B cell (primary cell): ENCODE results near the gene NHS. TPM values are rescaled to one million over a fixed set of nuclear protein-coding genes. Genes with fewer than 3 reads are reported as not detected.

ENCODE experiments used
- ATAC-seq: fragments of 200-7000 bp; cut with Tn5 transposase; one replicate; pipeline ENCODE4 v1.10.0; 2021; ENCODE audit warnings: low read depth, mild to moderate bottlenecking, moderate number of reproducible peaks, moderate library complexity
- CTCF ChIA-PET: fragments of 350-600 bp; sonication (Branson Sonifier 250); formaldehyde crosslinking; loops from one replicate; lab custom pipeline; 2021; ENCODE audit warnings: antibody characterized with exemption, inconsistent platforms; lab: Charles Lee
- POLR2A ChIA-PET: fragments of 350-600 bp; sonication (Branson Sonifier 250); formaldehyde crosslinking; loops from one replicate; lab custom pipeline; 2021; ENCODE audit warnings: antibody characterized with exemption; lab: Charles Lee
- DNase-seq: peaks from one replicate; pipeline ENCODE4 v3.0.0; 2013
- H2AFZ ChIP-seq: 2 replicates; pipeline ENCODE4 v1.6.1; 2012; ENCODE audit warnings: mild to moderate bottlenecking, low read depth, low read length; ENCODE audit not compliant: insufficient read depth, poor library complexity, severe bottlenecking
- H3K27ac ChIP-seq, 2 donors: 1 replicate in 1 of 2; 2 replicates in 1 of 2; pipeline ENCODE4 v1.5.1; 2012 to 2013; ENCODE audit warnings: low read length in 2 of 2, mild to moderate bottlenecking in 2 of 2, moderate library complexity in 1 of 2
- H3K27me3 ChIP-seq, 4 experiments: fragments of 200-600 bp in 1 of 4; sonication (generic) in 1 of 4; replicated peaks in 1 of 4; 1 replicate in 2 of 4; 2 replicates in 2 of 4; pipeline versions ENCODE4 v1.6.1 to v1.7.0; 2013 to 2016; ENCODE audit warnings: low read length in 3 of 4, mild to moderate bottlenecking in 2 of 4, mixed read lengths in 1 of 4, moderate library complexity in 1 of 4; ENCODE audit not compliant: insufficient read depth in 4 of 4, control insufficient read depth in 3 of 4; ENCODE audit errors: control extremely low read depth in 1 of 4
- H3K36me3 ChIP-seq, 2 experiments: replicated peaks in 1 of 2; 1 replicate in 1 of 2; 2 replicates in 1 of 2; pipeline versions ENCODE4 v1.6.1 to v1.7.1; 2013; ENCODE audit warnings: low read length in 1 of 2; ENCODE audit not compliant: insufficient read depth in 2 of 2, control insufficient read depth in 1 of 2; ENCODE audit errors: control extremely low read depth in 1 of 2, extremely low read depth in 1 of 2
- H3K4me1 ChIP-seq, 2 donors: fragments of 200-600 bp in 1 of 2; sonication (generic) in 1 of 2; 1 replicate in 1 of 2; 2 replicates in 1 of 2; pipeline versions ENCODE4 v1.5.1 to v1.6.1; 2013 to 2017; ENCODE audit warnings: low read length in 2 of 2; ENCODE audit not compliant: control insufficient read depth in 2 of 2, insufficient read depth in 2 of 2
- H3K4me2 ChIP-seq: replicated peaks from 2 replicates; pipeline ENCODE3; 2012; ENCODE audit warnings: mild to moderate bottlenecking, low read depth, low read length; ENCODE audit not compliant: poor library complexity, severe bottlenecking
- H3K4me3 ChIP-seq, 5 experiments: fragments of 200-600 bp in 1 of 5; sonication (generic) in 1 of 5; 1 replicate in 3 of 5; 2 replicates in 2 of 5; pipeline versions ENCODE4 v1.5.1 to v1.7.0; 2011 to 2016; ENCODE audit warnings: low read length in 4 of 5, mild to moderate bottlenecking in 4 of 5, low read depth in 2 of 5, control low read depth in 1 of 5, moderate library complexity in 1 of 5; ENCODE audit not compliant: insufficient read depth in 1 of 5; ENCODE audit errors: control extremely low read depth in 1 of 5, extremely low read depth in 1 of 5
- H3K79me2 ChIP-seq: fragments of 200-600 bp; sonication (generic); one replicate; pipeline ENCODE4 v1.6.0; 2016; ENCODE audit warnings: low read length; ENCODE audit not compliant: control insufficient read depth, insufficient read depth
- H3K9ac ChIP-seq: fragments of 200-600 bp; sonication (generic); 2 replicates; pipeline ENCODE4 v1.6.1; 2017; ENCODE audit warnings: mild to moderate bottlenecking, low read length, moderate library complexity
- H3K9me3 ChIP-seq, 3 donors: one replicate each; pipeline versions ENCODE4 v1.6.1 to v1.7.1; 2013; ENCODE audit warnings: low read length in 2 of 3; ENCODE audit not compliant: control insufficient read depth in 2 of 3, insufficient read depth in 1 of 3; ENCODE audit errors: control extremely low read depth in 1 of 3
- H4K20me1 ChIP-seq: 2 replicates; pipeline ENCODE4 v1.6.0; 2012; ENCODE audit warnings: mild to moderate bottlenecking, low read length; ENCODE audit not compliant: insufficient read depth, control insufficient read depth, poor library complexity, severe bottlenecking
- H3K27ac Mint-ChIP-seq: one replicate; pipeline ENCODE4 v1.8.0; 2021; ENCODE audit warnings: mixed read lengths
- H3K27me3 Mint-ChIP-seq: one replicate; pipeline ENCODE4 v1.8.0; 2021; ENCODE audit warnings: mixed read lengths
- H3K4me1 Mint-ChIP-seq: one replicate; pipeline ENCODE4 v1.8.0; 2021; ENCODE audit warnings: mixed read lengths
- H3K4me3 Mint-ChIP-seq: one replicate; pipeline ENCODE4 v1.8.0; 2021; ENCODE audit warnings: mixed read lengths
- H3K9me3 Mint-ChIP-seq: one replicate; pipeline ENCODE4 v1.8.0; 2022; ENCODE audit warnings: mixed read lengths; ENCODE audit not compliant: insufficient read depth
- EZH2 ChIP-seq: IDR thresholded peaks from 2 replicates; pipeline ENCODE4 v1.6.1; 2012; ENCODE audit warnings: borderline replicate concordance, low read depth, mild to moderate bottlenecking, moderate library complexity, low read length; ENCODE audit not compliant: insufficient read depth, poor library complexity, severe bottlenecking
- WGBS: methylation state at CpG from one replicate; pipeline ENCODE4 v1.1.5; 2013; ENCODE audit warnings: missing lambda C conversion rate; ENCODE audit not compliant: insufficient coverage; 5-methylcytosine and 5-hydroxymethylcytosine counted together
- intact Hi-C: fragments of 100-400 bp; cut with micrococcal nuclease; formaldehyde crosslinking; loops from one replicate; pipeline ENCODE4 v1.10.0; 2022
- polyA plus RNA-seq: library from polyadenylated mRNA; depleted of rRNA; stranded (reverse); fragments of >200 nt; gene quantifications from 2 replicates; pipeline ENCODE4 v1.2.3, GENCODE V29; 2012
- total RNA-seq, 2 donors: library from RNA; stranded (reverse); fragments of 120-200 nt in 1 of 2; gene quantifications; 1 replicate in 1 of 2; 2 replicates in 1 of 2; pipeline versions ENCODE4 v1.2.3 to v1.2.4, GENCODE V29; 2013 to 2022
- TF ChIP-seq, protein P1 (sequence below): fragments of 200-600 bp; IDR thresholded peaks from one replicate; pipeline ENCODE4 v1.8.0; 2022; ENCODE audit warnings: antibody characterized with exemption, mild to moderate bottlenecking

Gene NHS
- total and polyA plus RNA-seq, 2 donors (not counting 1 experiment from before 2014, with no cell fraction given) = not detected

DNA sequence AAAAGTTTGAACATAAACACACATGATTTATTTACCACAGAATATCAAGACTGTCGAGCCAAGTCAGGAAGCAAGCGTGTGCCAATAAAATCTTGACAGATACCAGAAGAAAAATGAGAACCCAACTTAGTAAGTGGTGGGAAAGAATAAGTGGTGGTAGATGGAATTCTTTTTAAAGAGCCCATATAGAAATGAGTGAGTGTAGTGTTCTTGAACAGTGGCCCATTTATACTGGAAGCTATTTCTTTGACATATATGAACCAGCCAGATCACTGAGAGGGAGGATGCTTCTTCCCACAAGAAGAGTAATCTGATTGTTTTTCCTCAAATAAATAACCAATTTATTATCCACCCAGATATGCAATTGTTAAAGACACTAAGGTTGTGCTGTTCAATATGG is 98.0 kb downstream of the NHS start:
- no peaks in the 10 kb centered on the region for H3K79me2 ChIP-seq
- Mint-ChIP-seq H3K9me3 (no peaks in the 10 kb centered on the region), H3K27me3 (no peaks in the 10 kb centered on the region), H3K4me1 (no peaks in the 10 kb centered on the region), H3K27ac (no peak overlapping the region), H3K4me3 (no peak overlapping the region)
- intact Hi-C loops = no loop called here
- no peak overlapping the region for H3K4me2 ChIP-seq
- no peak for TF ChIP-seq EZH2
- TF ChIP-seq, protein P1, sequence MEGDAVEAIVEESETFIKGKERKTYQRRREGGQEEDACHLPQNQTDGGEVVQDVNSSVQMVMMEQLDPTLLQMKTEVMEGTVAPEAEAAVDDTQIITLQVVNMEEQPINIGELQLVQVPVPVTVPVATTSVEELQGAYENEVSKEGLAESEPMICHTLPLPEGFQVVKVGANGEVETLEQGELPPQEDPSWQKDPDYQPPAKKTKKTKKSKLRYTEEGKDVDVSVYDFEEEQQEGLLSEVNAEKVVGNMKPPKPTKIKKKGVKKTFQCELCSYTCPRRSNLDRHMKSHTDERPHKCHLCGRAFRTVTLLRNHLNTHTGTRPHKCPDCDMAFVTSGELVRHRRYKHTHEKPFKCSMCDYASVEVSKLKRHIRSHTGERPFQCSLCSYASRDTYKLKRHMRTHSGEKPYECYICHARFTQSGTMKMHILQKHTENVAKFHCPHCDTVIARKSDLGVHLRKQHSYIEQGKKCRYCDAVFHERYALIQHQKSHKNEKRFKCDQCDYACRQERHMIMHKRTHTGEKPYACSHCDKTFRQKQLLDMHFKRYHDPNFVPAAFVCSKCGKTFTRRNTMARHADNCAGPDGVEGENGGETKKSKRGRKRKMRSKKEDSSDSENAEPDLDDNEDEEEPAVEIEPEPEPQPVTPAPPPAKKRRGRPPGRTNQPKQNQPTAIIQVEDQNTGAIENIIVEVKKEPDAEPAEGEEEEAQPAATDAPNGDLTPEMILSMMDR = no peak
- no peak overlapping the region for H2AFZ ChIP-seq
- H3K27me3 ChIP-seq = no peaks in the 10 kb centered on the region
- H4K20me1 ChIP-seq = no peaks in the 10 kb centered on the region
- CTCF ChIA-PET = no interaction called here
- no peaks in the 10 kb centered on the region for H3K9me3 ChIP-seq
- H3K27ac ChIP-seq = no peak overlapping the region
- WGBS = no CpG with 5 or more reads among the region's 2 CpGs
- H3K9ac ChIP-seq = no peak overlapping the region
- no peaks in the 10 kb centered on the region for H3K36me3 ChIP-seq
- POLR2A ChIA-PET = no interaction called here
- DNase-seq (no peak), ATAC-seq (no peak)
- no peak overlapping the region for H3K4me3 ChIP-seq
- no peaks in the 10 kb centered on the region for H3K4me1 ChIP-seq

- Histone ChIP-seq H3K27me3 (no peaks in the 10 kb centered on the region), H3K27ac (no peak overlapping the region), H3K9me3 (no peaks in the 10 kb centered on the region), H3K79me2 (no peaks in the 10 kb centered on the region), H3K9ac (no peak overlapping the region), H4K20me1 (no peaks in the 10 kb centered on the region), H3K36me3 (no peaks in the 10 kb centered on the region), H3K4me1 (no peaks in the 10 kb centered on the region), H3K4me2 (no peak overlapping the region), H3K4me3 (no peak overlapping the region), H2AFZ (no peak overlapping the region)
- Mint-ChIP-seq H3K4me3 (no peak overlapping the region), H3K27me3 (no peaks in the 10 kb centered on the region), H3K4me1 (no peaks in the 10 kb centered on the region), H3K9me3 (no peaks in the 10 kb centered on the region), H3K27ac (no peak overlapping the region)
- CTCF ChIA-PET = no interaction called here
- intact Hi-C loops = no loop called here
- ATAC-seq (no peak), DNase-seq (no peak)
- 57% methylated on average over 1 of the region's 2 CpGs for whole genome bisulfite sequencing
- POLR2A ChIA-PET = no interaction called here
- TF ChIP-seq, protein P1 = no peak
- no peak for TF ChIP-seq EZH2
Measured at GRCh38 chrX:17474892-17475291, 99.9 kb downstream of the NHS start.
